Smooth muscle cell of the pulmonary artery (primary cell): Measurements from ENCODE around the gene HHAT. TPM values are rescaled to one million over a fixed set of nuclear protein-coding genes. Genes with fewer than 3 reads are reported as not detected.

Experiments
- total RNA-seq: library from RNA; depleted of rRNA; stranded (reverse); fragments of >200 nt; gene quantifications from 2 replicates; pipeline ENCODE4 v1.2.3, GENCODE V29; 2014

HHAT gene
- total RNA-seq = 7.1 and 11.4 TPM in 2 replicates

GRCh38 chr1:210328746-210329503, at the start of gene HHAT:
Gene HHAT (plus strand): TSS chr1:210328902. CDS start chr1:210348976, 20,074 bp downstream.

Other genes with a start within 250 kb of the HHAT start
- 13.6 and 22.2 TPM in 2 replicates for gene SERTAD4, start 96.1 kb upstream of the HHAT start, total RNA-seq